K562 (cell line): Measurements from ENCODE around the gene UCP3. TPM values are rescaled to one million over a fixed set of nuclear protein-coding genes. Genes with fewer than 3 reads are reported as not detected.

Experiments
- ATF1 ChIP-seq, 2 experiments: fragments of 450-650 bp in 1 of 2; IDR thresholded peaks; 2 replicates each; pipeline ENCODE4 v1.6.1; 2016; ENCODE audit warnings: missing compliant biosample characterization in 1 of 2, missing genetic modification characterization in 1 of 2
- CREBBP ChIP-seq: IDR thresholded peaks from one replicate; pipeline ENCODE4 v1.6.1; 2012; ENCODE audit warnings: low read depth, mild to moderate bottlenecking, control low read depth, inconsistent platforms, low read length
- CTCF ChIP-seq, 3 experiments: IDR thresholded peaks in 2 of 3; conservative IDR thresholded peaks in 1 of 3; 2 replicates each; pipeline ENCODE4 v1.5.1; 2011 to 2012; ENCODE audit warnings: low read length in 3 of 3, mild to moderate bottlenecking in 3 of 3, control low read depth in 2 of 3, improper control_type of control experiment in 1 of 3, inconsistent platforms in 1 of 3, low read depth in 1 of 3, mixed read lengths in 1 of 3, moderate library complexity in 1 of 3; ENCODE audit not compliant: insufficient read depth in 2 of 3
- DIDO1 ChIP-seq: fragments of 450-650 bp; IDR thresholded peaks from 2 replicates; pipeline ENCODE4 v1.6.1; 2016; ENCODE audit warnings: low read depth, missing biosample characterization, missing genetic modification characterization
- ETV6 ChIP-seq, 3 experiments: fragments of 150-350 bp in 1 of 3; sonication (generic) in 1 of 3; formaldehyde crosslinking in 1 of 3; IDR thresholded peaks; 2 replicates each; pipeline versions ENCODE4 v1.6.1 to v1.8.0; 2014 to 2022; ENCODE audit warnings: borderline replicate concordance in 2 of 3, low read depth in 2 of 3, antibody characterized with exemption in 1 of 3, low read length in 1 of 3, mild to moderate bottlenecking in 1 of 3, missing genetic modification reagents in 1 of 3
- HDGF ChIP-seq: fragments of 450-650 bp; IDR thresholded peaks from 2 replicates; pipeline ENCODE4 v1.6.1; 2016
- PHF8 ChIP-seq: fragments of 200-600 bp; sonication (generic); IDR thresholded peaks from 2 replicates; pipeline ENCODE4 v1.6.1; 2012; ENCODE audit warnings: mixed run types, mild to moderate bottlenecking, inconsistent platforms, low read length, moderate library complexity, borderline replicate concordance
- PTTG1 ChIP-seq: fragments of 450-650 bp; IDR thresholded peaks from 2 replicates; pipeline ENCODE4 v1.6.1; 2016; ENCODE audit warnings: low read depth, mild to moderate bottlenecking, missing genetic modification characterization, missing compliant biosample characterization
- SNAPC5 ChIP-seq: fragments of 250-450 bp; sonication (Bioruptor Pico); IDR thresholded peaks from 2 replicates; pipeline ENCODE4 v1.8.0; 2021; ENCODE audit warnings: moderate library complexity, mild to moderate bottlenecking, inconsistent platforms
- SRSF9 ChIP-seq: fragments of 200-400 bp; formaldehyde crosslinking; IDR thresholded peaks from 2 replicates; pipeline ENCODE4 v1.6.1; 2017; ENCODE audit warnings: low read depth, low read length, borderline replicate concordance
- UBTF ChIP-seq, 2 experiments: IDR thresholded peaks; 2 replicates each; pipeline ENCODE4 v1.6.1; 2012; ENCODE audit warnings: improper control_type of control experiment in 2 of 2, low read depth in 2 of 2, low read length in 2 of 2, borderline replicate concordance in 1 of 2
- ZBED1 ChIP-seq: IDR thresholded peaks from 2 replicates; pipeline ENCODE4 v1.6.1; 2014
- ZFP1 ChIP-seq: fragments of 450-650 bp; formaldehyde crosslinking; IDR thresholded peaks from 2 replicates; pipeline ENCODE4 v1.4.0; 2020; ENCODE audit warnings: mild to moderate bottlenecking, mixed read lengths
- ZNF316 ChIP-seq: fragments of 450-650 bp; IDR thresholded peaks from 2 replicates; pipeline ENCODE4 v1.6.1; 2016
- polyA plus RNA-seq, 8 experiments: library from polyadenylated mRNA; depleted of rRNA in 4 of 8; stranded (reverse) in 5 of 8; unstranded in 3 of 8; fragments of >200 nt; fragmentation: Nextera tagmentation in 2 of 8; fragmentation: Illumina TruSeq in 1 of 8; extraction: Ambion mirVana in 2 of 8; extraction: Trizol in 1 of 8; gene quantifications; 2 replicates each; pipeline versions ENCODE4 v1.2.1 to v1.2.3, GENCODE V29; 2011 to 2014; ENCODE audit warnings: inconsistent platforms in 1 of 8, missing spikeins in 1 of 8
- total RNA-seq, 7 experiments: library from RNA; depleted of rRNA in 6 of 7; stranded (reverse); fragments of >200 nt in 6 of 7; fragmentation: Illumina TruSeq in 2 of 7; extraction: Trizol in 2 of 7; gene quantifications; 2 replicates each; pipeline versions ENCODE4 v1.2.1 to v1.2.3, GENCODE V29; 2011 to 2021; ENCODE audit warnings: low replicate concordance in 1 of 7

Gene UCP3
- total and polyA plus RNA-seq, 9 of the 15 experiments (the other 6 are each of a cell fraction or from before 2014, with no cell fraction given) = 0.05 to 0.65 (median 0.25) TPM; not detected in 2

DNA sequence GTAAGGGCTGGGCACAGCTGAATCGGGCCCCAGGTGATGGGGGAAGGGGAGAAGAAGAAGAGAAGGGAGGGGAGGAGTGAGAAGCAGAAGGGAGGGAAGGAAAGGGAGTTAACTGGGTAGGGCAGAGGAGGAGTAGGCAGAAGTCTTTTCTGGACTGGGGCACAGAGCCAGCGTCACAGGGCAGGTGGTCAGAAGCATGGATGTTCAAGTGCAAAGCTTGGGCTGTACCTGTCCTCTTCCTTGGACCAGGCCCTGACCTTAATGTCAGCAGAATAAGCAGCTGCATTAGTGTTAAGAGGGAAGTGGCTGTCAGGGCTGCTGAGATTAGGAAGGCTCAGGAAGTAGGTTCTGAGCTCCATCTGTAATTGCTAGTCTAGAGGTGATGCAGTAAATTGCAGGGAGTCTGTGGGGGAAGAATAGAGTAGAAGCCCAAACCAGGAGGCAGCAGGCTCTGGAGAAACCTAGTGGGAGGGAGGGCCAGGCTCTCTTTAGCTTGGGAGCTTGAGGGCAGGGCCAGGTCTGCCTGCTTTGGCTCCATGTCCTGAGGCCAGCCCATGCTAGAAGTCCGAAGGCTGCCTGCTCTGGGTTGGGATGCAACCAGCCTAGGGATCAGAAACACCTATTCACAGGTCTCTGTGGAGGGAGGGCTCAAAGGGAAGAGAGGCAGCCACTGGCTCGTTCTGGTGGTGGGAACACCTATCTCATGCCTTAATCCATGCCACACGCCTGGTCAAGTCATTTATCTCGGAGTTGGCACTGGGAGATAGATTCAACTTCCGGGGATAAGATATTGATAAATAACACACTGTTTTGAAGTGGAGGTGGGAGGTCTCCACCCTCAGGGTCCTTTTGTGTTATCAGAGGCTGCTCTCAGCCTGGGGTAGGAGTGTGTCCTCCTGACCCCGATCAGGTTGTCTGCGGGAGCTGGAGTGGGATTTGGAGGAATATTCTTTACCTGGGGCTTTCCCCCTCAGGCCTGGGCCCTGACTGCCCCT, 1.7 kb upstream of the UCP3 start (continued):
- TF ChIP-seq UBTF (IDR thresholded peaks at IDR 0.05; ENCODE audit: borderline replicate concordance in 1 of 2, low read depth in 2 of 2, low read length in 2 of 2) (no peak), HDGF (peak; percentile 89; the same call in 1 of the 2 replicates), ZFP1 (CRISPR knock-in tag) (no peak), SNAPC5 (CRISPR knock-in tag) (no peak), PHF8 (no peak), SRSF9 (no peak), CTCF (IDR thresholded peaks at IDR 0.05 in 2 of 3, conservative IDR thresholded peaks at IDR 0.05 in 1 of 3; ENCODE audit: insufficient read depth in 2 of 3, low read depth in 1 of 3, low read length in 3 of 3) (peak; percentile 2 to 13 (median 11); a peak in 1 of 6 replicates), DIDO1 (no peak), PTTG1 (no peak), ETV6 (IDR thresholded peaks at IDR 0.05; ENCODE audit: borderline replicate concordance in 1 of 2, low read depth in 2 of 2, low read length in 1 of 2) (no peak), ETV6 (CRISPR knock-in tag; IDR thresholded peaks at IDR 0.05; ENCODE audit: borderline replicate concordance) (no peak), ZBED1 (no peak), CREBBP (no peak), ATF1 (CRISPR knock-in tag; IDR thresholded peaks at IDR 0.05) (no peak), ATF1 (tag; IDR thresholded peaks at IDR 0.05) (no peak), ZNF316 (peak; percentile 52; the same call in 1 of the 2 replicates)
